Natural killer cell treated with Interleukin-12 subunit alpha and Interleukin-12 subunit beta and Interleukin-15 and Interleukin-18, amount 100 ng/mL, for 72 hours (primary cell): ENCODE data around the gene WFIKKN2. TPM values are rescaled to one million over a fixed set of nuclear protein-coding genes. Genes with fewer than 3 reads are reported as not detected.
"Not testable (repeated sequence)": the region's sequence is repeated elsewhere in the genome, so short reads cannot be mapped to it uniquely, and the experiment has no call there.

Experiments used
- ATAC-seq, 2 donors: fragments of 150-1000 bp; cut with Tn5 transposase in 1 of 2; sonication (Bioruptor Pico), chemical (Tn5 transposase) in 1 of 2; 2 replicates each; pipeline ENCODE4 v1.10.0; 2021
- DNase-seq: peaks from one replicate; pipeline ENCODE4 v3.0.0; 2022; ENCODE audit warnings: low spot score
- H3K27ac Mint-ChIP-seq, 2 donors: 1 replicate in 1 of 2; 2 replicates in 1 of 2; pipeline ENCODE4 v1.8.0; 2022; ENCODE audit warnings: mixed read lengths in 2 of 2, mild to moderate bottlenecking in 1 of 2, moderate library complexity in 1 of 2
- H3K27me3 Mint-ChIP-seq, 2 donors: 1 replicate in 1 of 2; 2 replicates in 1 of 2; pipeline ENCODE4 v1.8.0; 2022; ENCODE audit warnings: mixed read lengths in 2 of 2
- H3K36me3 Mint-ChIP-seq: one replicate; pipeline ENCODE4 v1.8.0; 2022; ENCODE audit warnings: mixed read lengths
- H3K4me1 Mint-ChIP-seq, 2 donors: 1 replicate in 1 of 2; 2 replicates in 1 of 2; pipeline ENCODE4 v1.8.0; 2022; ENCODE audit warnings: low read depth in 2 of 2, mixed read lengths in 2 of 2, mild to moderate bottlenecking in 1 of 2
- H3K4me3 Mint-ChIP-seq: one replicate; pipeline ENCODE4 v1.8.0; 2022; ENCODE audit warnings: mixed read lengths
- H3K9me3 Mint-ChIP-seq: 2 replicates; pipeline ENCODE4 v1.8.0; 2022; ENCODE audit warnings: mixed read lengths
- total RNA-seq, 2 donors: library from RNA; stranded (reverse); gene quantifications; one replicate each; pipeline ENCODE4 v1.2.3, GENCODE V29; 2022

The WFIKKN2 gene
- total RNA-seq, 2 donors from 2014 or later = not detected

- no peak overlapping the region for H3K4me3 Mint-ChIP-seq
- H3K27me3 Mint-ChIP-seq = no peaks in the 10 kb centered on the region
- H3K27ac Mint-ChIP-seq = no peak overlapping the region
- H3K9me3 Mint-ChIP-seq = no peaks in the 10 kb centered on the region
- ATAC-seq (no peak), DNase-seq (no peak)
- H3K36me3 Mint-ChIP-seq = no peaks in the 10 kb centered on the region
- no peaks in the 10 kb centered on the region for H3K4me1 Mint-ChIP-seq
Measured at GRCh38 chr17:50845240-50846147, 10.1 kb downstream of the WFIKKN2 start.

- H3K27me3 Mint-ChIP-seq = peaks cover 0 to under 1% of the 10 kb centered on the region in 2 donors
- no peak overlapping the region for H3K27ac Mint-ChIP-seq
- H3K4me3 Mint-ChIP-seq = no peak overlapping the region
- H3K36me3 Mint-ChIP-seq = no peaks in the 10 kb centered on the region
- peaks cover 7 to 11% of the 10 kb centered on the region in 2 donors for H3K4me1 Mint-ChIP-seq
- DNase-seq (no peak), ATAC-seq (no peak)
- H3K9me3 Mint-ChIP-seq = no peaks in the 10 kb centered on the region
Measured at GRCh38 chr17:50847566-50847965, 12.2 kb downstream of the WFIKKN2 start.

- Mint-ChIP-seq H3K36me3 (no peaks in the 10 kb centered on the region), H3K4me3 (no peak overlapping the region), H3K4me1 (peaks cover 10 to 15% of the 10 kb centered on the region in 2 donors), H3K9me3 (no peaks in the 10 kb centered on the region), H3K27me3 (peaks cover 0 to 5% of the 10 kb centered on the region in 2 donors), H3K27ac (no peak overlapping the region)
- no peak for ATAC-seq
- no peak for DNase-seq
Measured at GRCh38 chr17:50848039-50848438, 12.7 kb downstream of the WFIKKN2 start.

GRCh38 chr17:50848711-50849110 lies 13.3 kb downstream of the WFIKKN2 start:
- H3K36me3 Mint-ChIP-seq = no peaks in the 10 kb centered on the region
- H3K27me3 Mint-ChIP-seq = peaks cover 0 to 5% of the 10 kb centered on the region in 2 donors
- peaks cover 10 to 15% of the 10 kb centered on the region in 2 donors for H3K4me1 Mint-ChIP-seq
- H3K27ac Mint-ChIP-seq = no peak overlapping the region
- H3K9me3 Mint-ChIP-seq = no peaks in the 10 kb centered on the region
- DNase-seq = no peak
- no peak overlapping the region for H3K4me3 Mint-ChIP-seq
- no peak for ATAC-seq

- no peak for ATAC-seq
- H3K36me3 Mint-ChIP-seq = no peaks in the 10 kb centered on the region
- peaks cover 0 to 5% of the 10 kb centered on the region in 2 donors for H3K27me3 Mint-ChIP-seq
- H3K4me1 Mint-ChIP-seq = peaks cover 10 to 15% of the 10 kb centered on the region in 2 donors
- no peak overlapping the region for H3K27ac Mint-ChIP-seq
- H3K9me3 Mint-ChIP-seq = no peaks in the 10 kb centered on the region
- DNase-seq = no peak
- H3K4me3 Mint-ChIP-seq = no peak overlapping the region
Measured at GRCh38 chr17:50850640-50851039, 15.3 kb downstream of the WFIKKN2 start.

GRCh38 chr17:50853015-50853615 lies 17.7 kb downstream of the WFIKKN2 start:
- peak overlapping the region; percentile 78 to 85 for H3K27ac Mint-ChIP-seq
- no peak for DNase-seq

GRCh38 chr17:50853781-50854180 lies 18.4 kb downstream of the WFIKKN2 start:
- H3K4me3 Mint-ChIP-seq = no peak overlapping the region
- H3K4me1 Mint-ChIP-seq = peaks cover 10 to 15% of the 10 kb centered on the region in 2 donors
- H3K9me3 Mint-ChIP-seq = no peaks in the 10 kb centered on the region
- no peak for DNase-seq
- ATAC-seq = no peak
- H3K27me3 Mint-ChIP-seq = peaks cover 0 to 12% of the 10 kb centered on the region in 2 donors
- no peaks in the 10 kb centered on the region for H3K36me3 Mint-ChIP-seq
- H3K27ac Mint-ChIP-seq = no peak overlapping the region

More at GRCh38 chr17:50853015-50853615, 17.7 kb downstream of the WFIKKN2 start:
- Mint-ChIP-seq H3K36me3 (no peaks in the 10 kb centered on the region), H3K4me1 (peaks cover 10 to 15% of the 10 kb centered on the region in 2 donors), H3K9me3 (no peaks in the 10 kb centered on the region), H3K4me3 (peak overlapping the region; percentile 71), H3K27me3 (peaks cover 0 to 9% of the 10 kb centered on the region in 2 donors)
- no peak for ATAC-seq

- Mint-ChIP-seq H3K4me1 (peaks cover 10 to 15% of the 10 kb centered on the region in 2 donors), H3K27ac (no peak overlapping the region), H3K36me3 (no peaks in the 10 kb centered on the region), H3K9me3 (no peaks in the 10 kb centered on the region), H3K27me3 (peaks cover 0 to 12% of the 10 kb centered on the region in 2 donors), H3K4me3 (no peak overlapping the region)
- ATAC-seq (no peak), DNase-seq (no peak)
Measured at GRCh38 chr17:50855708-50856330, 20.4 kb downstream of the WFIKKN2 start.

- DNase-seq = no peak
- peaks cover 0 to 12% of the 10 kb centered on the region in 2 donors for H3K27me3 Mint-ChIP-seq
- H3K9me3 Mint-ChIP-seq = no peaks in the 10 kb centered on the region
- no peak for ATAC-seq
- no peak overlapping the region for H3K4me3 Mint-ChIP-seq
- H3K4me1 Mint-ChIP-seq = peaks cover 10 to 15% of the 10 kb centered on the region in 2 donors
- no peaks in the 10 kb centered on the region for H3K36me3 Mint-ChIP-seq
- no peak overlapping the region for H3K27ac Mint-ChIP-seq
Measured at GRCh38 chr17:50856431-50856830, 21.0 kb downstream of the WFIKKN2 start.

- Mint-ChIP-seq H3K27me3 (peaks cover 0 to 7% of the 10 kb centered on the region in 2 donors), H3K4me3 (no peak overlapping the region), H3K4me1 (peaks cover 8 to 13% of the 10 kb centered on the region in 2 donors), H3K9me3 (no peaks in the 10 kb centered on the region), H3K27ac (no peak overlapping the region), H3K36me3 (peaks cover 7% of the 10 kb centered on the region)
- ATAC-seq = no peak
- no peak for DNase-seq
Measured at GRCh38 chr17:50858486-50859225, 23.3 kb downstream of the WFIKKN2 start.

- DNase-seq, H3K4me3 Mint-ChIP-seq, H3K27me3 Mint-ChIP-seq, H3K27ac Mint-ChIP-seq, ATAC-seq, H3K36me3 Mint-ChIP-seq, H3K9me3 Mint-ChIP-seq: not testable (repeated sequence)
- peaks cover 8 to 24% of the 10 kb centered on the region in 2 donors for H3K4me1 Mint-ChIP-seq
Measured at GRCh38 chr17:50859727-50860126, 24.3 kb downstream of the WFIKKN2 start.

- H3K36me3 Mint-ChIP-seq = peaks cover 12% of the 10 kb centered on the region
- no peak overlapping the region for H3K4me3 Mint-ChIP-seq
- no peak for DNase-seq
- H3K27ac Mint-ChIP-seq = peak overlapping the region in 1 of 2 donors; percentile 3
- ATAC-seq = no peak
- H3K4me1 Mint-ChIP-seq = peaks cover 14 to 31% of the 10 kb centered on the region in 2 donors
- H3K27me3 Mint-ChIP-seq = peaks cover 0 to 5% of the 10 kb centered on the region in 2 donors
- H3K9me3 Mint-ChIP-seq = no peaks in the 10 kb centered on the region
Measured at GRCh38 chr17:50861334-50861676, 25.9 kb downstream of the WFIKKN2 start.

- H3K4me3 Mint-ChIP-seq = no peak overlapping the region
Measured at GRCh38 chr17:50861822-50862528, 26.6 kb downstream of the WFIKKN2 start.

More at GRCh38 chr17:50861822-50862528, 26.6 kb downstream of the WFIKKN2 start:
- Mint-ChIP-seq H3K9me3 (no peaks in the 10 kb centered on the region), H3K27me3 (peaks cover 0 to 5% of the 10 kb centered on the region in 2 donors), H3K36me3 (peaks cover 12% of the 10 kb centered on the region), H3K4me1 (peaks cover 18 to 32% of the 10 kb centered on the region in 2 donors), H3K27ac (peak overlapping the region in 1 of 2 donors; percentile 3)
- no peak for ATAC-seq
- DNase-seq = no peak
